ENCODE results near the gene APP.

APP gene

DNA sequence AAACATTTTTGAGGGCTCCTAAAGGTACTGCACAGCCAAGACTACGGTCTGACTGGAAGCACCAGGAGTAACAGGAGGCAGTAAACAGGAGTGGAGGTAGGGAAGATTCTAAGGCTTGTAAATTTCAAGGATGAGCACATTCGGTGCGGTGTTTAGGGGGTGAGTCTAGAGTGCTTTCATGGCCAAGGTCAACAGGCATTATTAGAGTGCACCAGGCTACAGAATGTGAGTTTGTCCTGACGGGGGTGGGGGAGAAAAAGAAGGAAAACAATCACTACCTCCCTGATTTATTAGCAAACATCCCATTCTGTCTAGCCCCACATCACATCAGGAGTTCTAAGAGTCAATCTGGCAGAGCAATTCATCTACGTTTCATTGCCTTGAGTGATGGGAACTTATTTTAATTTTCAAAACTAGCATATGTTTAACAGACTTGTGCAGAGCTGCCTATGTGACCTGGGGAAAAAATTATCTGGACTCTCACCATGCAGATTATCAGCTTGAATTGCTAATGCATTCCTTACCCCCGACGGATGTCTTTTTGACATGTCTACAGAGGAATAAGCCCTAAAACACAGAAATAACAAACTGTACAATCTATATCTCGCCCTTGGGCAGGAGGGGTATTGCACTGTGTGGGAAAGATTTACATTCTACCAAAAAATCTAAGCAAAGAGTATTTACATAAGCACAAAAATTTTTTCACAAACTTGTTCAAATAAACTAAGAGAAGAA, 45.0 kb downstream of the APP start:
- DNase-seq, result no peak

GRCh38 chr21:26124896-26125295, 45.7 kb downstream of the APP start:
- no peak for DNase-seq

- DNase-seq, result no peak
These were observed 46.1 kb downstream of the APP start for GRCh38 chr21:26124421-26124833.

DNA sequence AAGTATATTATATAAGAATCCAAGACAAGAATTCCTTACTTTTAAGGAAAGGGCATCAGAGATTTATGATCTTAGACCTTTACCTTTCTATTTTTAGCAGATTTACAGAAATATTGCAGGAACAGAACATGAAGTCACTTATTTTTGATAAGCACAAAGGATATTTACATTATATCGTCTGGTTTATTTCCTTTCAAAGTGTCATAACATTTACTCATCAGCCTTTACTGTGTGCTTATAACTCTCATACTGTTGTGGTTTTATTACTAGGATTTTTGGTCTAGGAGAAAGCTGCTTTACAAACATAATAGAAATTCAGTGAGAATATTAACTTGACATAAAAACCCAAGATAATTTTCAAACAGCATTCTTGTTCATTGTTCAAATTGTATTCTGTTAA, 47.6 kb downstream of the APP start:
- DNase-seq, result no peak

GRCh38 chr21:26120828-26121227, 49.7 kb downstream of the APP start:
- DNase-seq, result no peak

GRCh38 chr21:26119906-26120305, 50.7 kb downstream of the APP start:
- no peak for DNase-seq

- DNase-seq, result no peak
These were observed 51.5 kb downstream of the APP start for GRCh38 chr21:26118938-26119540.

DNA sequence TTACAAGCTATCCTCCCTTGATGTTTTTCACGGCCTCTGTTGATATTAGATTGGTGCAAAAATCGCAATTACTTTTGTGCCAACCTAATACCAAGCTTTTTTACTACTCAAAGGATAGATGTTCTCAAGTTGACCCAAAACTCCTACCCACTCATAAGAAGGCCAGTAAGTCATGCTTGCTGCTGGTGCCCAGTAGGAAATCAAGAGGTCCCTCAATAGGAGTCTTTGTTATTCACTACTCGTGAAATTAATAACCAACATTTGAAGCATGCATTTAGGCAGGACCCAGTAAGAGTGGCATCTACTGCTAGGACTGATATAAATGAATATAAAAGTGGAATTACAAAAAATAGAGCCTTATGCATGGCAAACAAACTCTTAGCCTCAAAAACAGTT, 52.6 kb downstream of the APP start:
- DNase-seq, result no peak

- DNase-seq, result no peak
These were observed 53.1 kb downstream of the APP start for GRCh38 chr21:26117324-26117971.

DNA sequence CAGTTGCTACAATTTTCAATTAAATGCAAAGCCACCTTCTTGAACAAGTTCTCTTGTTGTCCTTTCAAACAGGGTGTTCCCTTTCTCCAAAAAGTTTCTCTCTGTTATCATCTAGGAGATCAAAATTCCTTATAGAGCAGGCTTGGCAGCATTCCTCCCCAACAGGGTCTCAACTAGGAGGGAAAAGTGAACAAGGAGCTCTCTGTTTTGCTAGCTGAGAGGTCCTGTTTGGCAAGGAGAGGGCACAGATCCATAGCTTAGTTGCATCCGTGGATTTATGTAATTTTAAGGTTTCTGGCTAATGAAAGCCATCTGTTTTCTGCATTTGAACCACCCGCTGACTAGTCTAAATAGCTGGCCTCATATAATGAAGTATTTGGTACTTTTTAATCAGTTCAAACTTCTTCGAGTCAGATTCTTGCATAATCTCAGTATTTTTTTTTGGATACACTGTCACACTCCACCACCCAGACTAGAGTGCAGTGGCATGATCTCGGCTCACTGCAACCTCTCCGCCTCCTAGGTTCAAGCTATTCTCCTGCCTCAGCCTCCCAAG, 54.0 kb downstream of the APP start:
- no peak for DNase-seq

DNA sequence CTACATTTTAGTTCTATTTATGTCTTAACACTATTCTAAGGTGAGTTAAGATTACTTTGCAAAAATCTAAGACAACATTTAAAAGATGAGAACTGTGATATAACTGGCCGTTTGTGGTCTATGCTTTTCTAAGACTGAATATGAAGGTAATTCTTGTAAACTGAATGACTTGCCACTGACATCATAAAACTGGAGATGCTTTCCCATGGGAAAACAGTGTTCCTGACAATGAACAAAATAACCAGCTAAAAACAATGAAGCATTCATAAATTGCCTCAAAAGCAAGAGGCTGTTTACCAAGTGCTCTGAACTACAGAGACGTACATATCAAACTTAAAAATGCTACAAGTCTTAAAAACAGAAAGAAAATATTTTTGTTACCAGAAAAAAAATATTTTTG, 54.7 kb downstream of the APP start:
- DNase-seq, result no peak

GRCh38 chr21:26115305-26115704, 55.3 kb downstream of the APP start:
- DNase-seq, result no peak

GRCh38 chr21:26112975-26113374, 57.6 kb downstream of the APP start:
- DNase-seq, result no peak

GRCh38 chr21:26112127-26112742, 58.3 kb downstream of the APP start:
- DNase-seq, result no peak

- no peak for DNase-seq
These were observed 59.9 kb downstream of the APP start for GRCh38 chr21:26110715-26111114.

- DNase-seq, result no peak
These were observed 63.1 kb downstream of the APP start for GRCh38 chr21:26107429-26107828.

GRCh38 chr21:26106562-26106961, 64.0 kb downstream of the APP start:
- no peak for DNase-seq

- no peak for DNase-seq
These were observed 64.8 kb downstream of the APP start for GRCh38 chr21:26105819-26106218.

- no peak for DNase-seq
These were observed 70.0 kb downstream of the APP start for GRCh38 chr21:26100573-26100972.

DNA sequence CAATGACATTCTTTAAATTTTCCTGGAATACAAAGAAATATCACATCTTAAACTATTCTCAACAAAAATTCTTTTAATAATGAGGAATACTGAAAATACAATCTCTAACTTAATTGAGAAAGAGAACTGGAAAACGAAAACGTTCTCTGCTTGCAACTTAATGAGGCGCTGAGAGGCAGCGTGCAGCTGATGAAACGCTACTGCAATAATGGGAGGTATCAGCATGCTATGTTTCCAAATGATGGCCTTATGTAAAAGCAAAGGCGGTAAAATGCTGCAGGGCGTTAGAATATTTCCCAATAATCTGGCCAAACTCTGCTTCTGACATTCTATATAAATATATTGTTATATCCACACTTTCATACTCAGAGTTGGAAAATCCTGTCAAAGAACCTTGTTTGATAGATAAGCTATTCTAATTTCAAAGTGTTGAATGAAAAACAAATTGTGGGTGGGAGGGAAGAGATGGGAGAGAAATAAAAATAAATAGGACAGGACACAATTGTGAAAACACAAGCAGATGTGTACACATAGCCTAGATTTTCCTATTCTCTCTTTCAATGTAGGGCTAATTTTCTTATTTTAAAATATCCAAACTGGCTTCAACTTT, 70.9 kb downstream of the APP start:
- no peak for DNase-seq

- no peak for DNase-seq
These were observed 71.7 kb downstream of the APP start for GRCh38 chr21:26098772-26099397.

- DNase-seq, result no peak
These were observed 73.1 kb downstream of the APP start for GRCh38 chr21:26097475-26097874.
